Neural cell (in vitro differentiated cells): ENCODE results near the gene TENM3.

Experiments used
- EP300 ChIP-seq: fragments of 450-650 bp; conservative IDR thresholded peaks from 2 replicates; pipeline ENCODE4 v1.6.1; 2014; ENCODE audit warnings: antibody characterized with exemption, mild to moderate bottlenecking, moderate library complexity; ENCODE audit not compliant: poor library complexity, severe bottlenecking
- TF ChIP-seq, protein P1 (sequence below): fragments of 450-650 bp; IDR thresholded peaks from 2 replicates; pipeline ENCODE4 v1.5.1; 2014; ENCODE audit warnings: antibody characterized with exemption, mild to moderate bottlenecking, moderate library complexity; ENCODE audit not compliant: poor library complexity, severe bottlenecking

DNA sequence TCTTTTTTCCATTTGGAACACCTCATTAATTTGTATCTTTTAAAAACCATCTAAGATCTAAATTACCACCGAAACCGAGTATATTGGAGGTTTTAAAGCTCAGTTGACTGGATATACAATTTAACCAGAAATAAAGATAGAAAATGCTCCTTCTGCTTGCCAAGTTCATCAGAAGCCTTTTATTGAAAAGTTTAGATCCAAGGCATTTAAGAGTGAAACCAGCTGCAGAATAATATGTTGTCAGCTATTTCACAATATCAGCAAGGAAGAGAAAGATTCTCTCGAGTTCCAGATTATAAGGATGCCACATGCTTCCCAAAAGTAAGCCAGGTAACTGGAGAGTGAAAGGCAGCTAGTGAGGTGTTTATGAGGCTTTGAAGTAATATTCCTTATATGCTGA lies 456.6 kb downstream of the TENM3 start:
- TF ChIP-seq, protein P1, sequence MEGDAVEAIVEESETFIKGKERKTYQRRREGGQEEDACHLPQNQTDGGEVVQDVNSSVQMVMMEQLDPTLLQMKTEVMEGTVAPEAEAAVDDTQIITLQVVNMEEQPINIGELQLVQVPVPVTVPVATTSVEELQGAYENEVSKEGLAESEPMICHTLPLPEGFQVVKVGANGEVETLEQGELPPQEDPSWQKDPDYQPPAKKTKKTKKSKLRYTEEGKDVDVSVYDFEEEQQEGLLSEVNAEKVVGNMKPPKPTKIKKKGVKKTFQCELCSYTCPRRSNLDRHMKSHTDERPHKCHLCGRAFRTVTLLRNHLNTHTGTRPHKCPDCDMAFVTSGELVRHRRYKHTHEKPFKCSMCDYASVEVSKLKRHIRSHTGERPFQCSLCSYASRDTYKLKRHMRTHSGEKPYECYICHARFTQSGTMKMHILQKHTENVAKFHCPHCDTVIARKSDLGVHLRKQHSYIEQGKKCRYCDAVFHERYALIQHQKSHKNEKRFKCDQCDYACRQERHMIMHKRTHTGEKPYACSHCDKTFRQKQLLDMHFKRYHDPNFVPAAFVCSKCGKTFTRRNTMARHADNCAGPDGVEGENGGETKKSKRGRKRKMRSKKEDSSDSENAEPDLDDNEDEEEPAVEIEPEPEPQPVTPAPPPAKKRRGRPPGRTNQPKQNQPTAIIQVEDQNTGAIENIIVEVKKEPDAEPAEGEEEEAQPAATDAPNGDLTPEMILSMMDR = no peak
- no peak for TF ChIP-seq EP300
